T-helper 17 cell (primary cell): Measurements from ENCODE around the gene POLA2. TPM values are rescaled to one million over a fixed set of nuclear protein-coding genes. Genes with fewer than 3 reads are reported as not detected.
A peak's percentile ranks its signal among the peaks of the same experiment; 100 is the strongest.

Source experiments
- ATAC-seq: fragments of 150-1000 bp; cut with Tn5 transposase; 2 replicates; pipeline ENCODE4 v1.10.0; 2021; ENCODE audit warnings: mild to moderate bottlenecking, moderate library complexity
- DNase-seq, 3 donors: peaks; one replicate each; pipeline versions ENCODE4 v3.0.0 to v3.0.0-alpha.2; 2020 to 2021
- H3K9me3 ChIP-seq: one replicate; pipeline ENCODE4 v1.7.0; 2013; ENCODE audit warnings: low read length, mild to moderate bottlenecking; ENCODE audit not compliant: control insufficient read depth, poor library complexity, severe bottlenecking
- H3K27ac Mint-ChIP-seq: one replicate; pipeline ENCODE4 v1.8.0; 2022; ENCODE audit warnings: mild to moderate bottlenecking, moderate library complexity, mixed read lengths
- H3K27me3 Mint-ChIP-seq: one replicate; pipeline ENCODE4 v1.8.0; 2022; ENCODE audit warnings: mixed read lengths
- H3K36me3 Mint-ChIP-seq: one replicate; pipeline ENCODE4 v1.8.0; 2022; ENCODE audit warnings: low read depth, mixed read lengths
- H3K4me1 Mint-ChIP-seq: one replicate; pipeline ENCODE4 v1.8.0; 2022; ENCODE audit warnings: mild to moderate bottlenecking, mixed read lengths
- H3K4me3 Mint-ChIP-seq: one replicate; pipeline ENCODE4 v1.8.0; 2022; ENCODE audit warnings: mild to moderate bottlenecking, moderate library complexity, mixed read lengths
- total RNA-seq, 4 donors: library from RNA in 2 of 4; stranded (reverse) in 2 of 4; gene quantifications; one replicate each; pipeline ENCODE4 v1.2.3 and lab custom pipeline; 2022 to 2026

Gene POLA2
- total RNA-seq, 2 donors from 2014 or later = 13.0 to 15.4 TPM

DNA sequence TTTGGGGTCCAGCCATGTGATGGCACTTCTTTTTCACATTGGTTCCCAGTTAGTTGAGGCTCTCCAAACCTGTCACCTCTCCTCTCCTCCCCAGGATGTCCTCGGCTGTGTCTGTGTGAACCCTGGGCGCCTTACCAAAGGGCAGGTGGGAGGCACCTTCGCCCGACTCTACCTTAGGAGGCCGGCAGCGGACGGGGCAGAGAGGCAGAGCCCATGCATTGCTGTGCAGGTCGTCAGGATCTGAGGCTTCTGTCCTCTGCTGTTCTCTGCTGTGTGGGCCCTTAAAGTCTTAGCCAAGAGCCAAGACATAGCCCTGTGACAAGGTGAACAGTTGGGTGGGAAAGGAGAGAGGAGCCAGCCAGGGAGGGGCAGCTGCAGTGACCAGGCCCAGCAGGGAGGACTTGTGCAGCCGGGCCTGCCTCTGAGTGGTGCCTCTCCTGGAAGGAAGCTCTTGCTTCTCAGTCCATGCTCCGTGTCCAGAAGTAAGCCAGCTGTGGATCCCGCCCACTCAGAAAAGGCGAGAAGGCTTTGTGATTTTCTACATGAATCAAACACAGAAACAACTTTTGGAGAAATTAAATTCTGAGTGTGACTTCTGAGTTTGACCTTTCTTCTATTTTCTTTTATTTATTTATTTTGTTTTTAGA is 35.4 kb downstream of the POLA2 start:
- H3K27ac Mint-ChIP-seq = no peak overlapping the region
- DNase-seq (no peak), ATAC-seq (no peak)
- no peaks in the 10 kb centered on the region for H3K4me1 Mint-ChIP-seq
- peaks cover 3% of the 10 kb centered on the region for H3K36me3 Mint-ChIP-seq
- H3K9me3 ChIP-seq = no peaks in the 10 kb centered on the region
- no peaks in the 10 kb centered on the region for H3K27me3 Mint-ChIP-seq
- H3K4me3 Mint-ChIP-seq = no peak overlapping the region

GRCh38 chr11:65298131-65298535 is 36.4 kb downstream of the POLA2 start:
- Mint-ChIP-seq H3K4me3 (no peak overlapping the region), H3K27me3 (no peaks in the 10 kb centered on the region), H3K36me3 (peaks cover 3% of the 10 kb centered on the region), H3K4me1 (no peaks in the 10 kb centered on the region), H3K27ac (no peak overlapping the region)
- ATAC-seq = no peak
- DNase-seq = no peak
- no peaks in the 10 kb centered on the region for H3K9me3 ChIP-seq

DNA sequence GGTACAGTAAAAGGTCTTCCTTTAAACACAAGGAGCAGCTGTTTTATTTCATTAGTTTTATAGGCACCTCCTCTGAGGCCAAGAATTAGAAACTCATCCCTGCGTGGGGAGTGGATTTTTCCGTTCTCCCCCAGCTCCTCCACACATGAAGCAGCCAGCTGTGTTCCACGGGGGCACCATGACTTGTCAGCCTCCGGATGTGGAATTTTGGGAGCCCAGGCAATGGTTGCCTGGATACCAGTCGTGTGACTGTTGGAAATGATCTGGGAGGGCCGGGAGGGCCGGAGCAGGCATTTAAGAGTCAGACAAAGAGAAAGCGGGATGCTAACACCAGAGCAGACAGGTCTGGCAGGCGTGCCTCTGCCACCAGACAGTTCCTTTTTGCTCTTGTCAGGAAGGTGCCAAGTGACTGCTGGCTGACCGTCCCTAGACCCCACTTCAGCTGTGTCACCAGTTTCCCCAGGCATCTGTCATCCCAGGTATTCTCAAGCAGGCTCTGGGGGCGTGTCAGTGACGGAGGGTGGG is 37.0 kb downstream of the POLA2 start:
- Mint-ChIP-seq H3K4me3 (no peak overlapping the region), H3K4me1 (no peaks in the 10 kb centered on the region), H3K27me3 (no peaks in the 10 kb centered on the region), H3K27ac (no peak overlapping the region), H3K36me3 (peaks cover 3% of the 10 kb centered on the region)
- no peak for DNase-seq
- no peaks in the 10 kb centered on the region for H3K9me3 ChIP-seq
- ATAC-seq = no peak

DNA sequence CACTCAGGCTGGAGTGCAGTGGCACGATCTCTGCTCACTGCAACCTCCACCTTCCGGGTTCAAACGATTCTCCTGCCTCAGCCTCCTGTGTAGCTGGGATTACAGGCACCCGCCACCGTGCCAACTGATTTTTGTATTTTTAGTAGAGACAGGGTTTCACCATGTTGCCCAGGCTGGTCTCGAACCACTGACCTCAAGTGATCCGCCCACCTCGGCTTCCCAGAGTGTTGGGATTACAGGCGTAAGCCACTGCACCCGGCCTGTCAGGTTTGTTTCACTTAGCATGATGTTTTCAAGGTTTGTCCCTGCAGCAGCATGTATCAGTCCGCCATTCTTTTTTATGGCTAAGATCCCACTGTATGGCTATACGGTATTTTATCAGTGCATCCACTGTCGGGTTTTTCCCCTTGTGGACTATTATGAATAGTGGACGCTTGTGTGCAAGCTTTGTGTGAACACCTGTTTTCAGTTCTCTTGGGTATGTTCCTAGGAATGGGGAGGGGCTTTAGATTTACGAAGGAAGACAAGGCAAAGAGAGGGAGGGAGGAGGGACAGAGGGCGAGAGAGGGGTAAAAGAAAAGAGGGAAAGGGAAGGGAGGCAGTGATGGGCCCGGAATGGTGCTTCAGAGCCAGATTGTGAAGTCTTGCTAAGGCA is 39.0 kb downstream of the POLA2 start:
- Mint-ChIP-seq H3K4me3 (no peak overlapping the region), H3K36me3 (no peaks in the 10 kb centered on the region), H3K27me3 (no peaks in the 10 kb centered on the region), H3K4me1 (no peaks in the 10 kb centered on the region), H3K27ac (no peak overlapping the region)
- no peaks in the 10 kb centered on the region for H3K9me3 ChIP-seq
- DNase-seq (no peak), ATAC-seq (no peak)

DNA sequence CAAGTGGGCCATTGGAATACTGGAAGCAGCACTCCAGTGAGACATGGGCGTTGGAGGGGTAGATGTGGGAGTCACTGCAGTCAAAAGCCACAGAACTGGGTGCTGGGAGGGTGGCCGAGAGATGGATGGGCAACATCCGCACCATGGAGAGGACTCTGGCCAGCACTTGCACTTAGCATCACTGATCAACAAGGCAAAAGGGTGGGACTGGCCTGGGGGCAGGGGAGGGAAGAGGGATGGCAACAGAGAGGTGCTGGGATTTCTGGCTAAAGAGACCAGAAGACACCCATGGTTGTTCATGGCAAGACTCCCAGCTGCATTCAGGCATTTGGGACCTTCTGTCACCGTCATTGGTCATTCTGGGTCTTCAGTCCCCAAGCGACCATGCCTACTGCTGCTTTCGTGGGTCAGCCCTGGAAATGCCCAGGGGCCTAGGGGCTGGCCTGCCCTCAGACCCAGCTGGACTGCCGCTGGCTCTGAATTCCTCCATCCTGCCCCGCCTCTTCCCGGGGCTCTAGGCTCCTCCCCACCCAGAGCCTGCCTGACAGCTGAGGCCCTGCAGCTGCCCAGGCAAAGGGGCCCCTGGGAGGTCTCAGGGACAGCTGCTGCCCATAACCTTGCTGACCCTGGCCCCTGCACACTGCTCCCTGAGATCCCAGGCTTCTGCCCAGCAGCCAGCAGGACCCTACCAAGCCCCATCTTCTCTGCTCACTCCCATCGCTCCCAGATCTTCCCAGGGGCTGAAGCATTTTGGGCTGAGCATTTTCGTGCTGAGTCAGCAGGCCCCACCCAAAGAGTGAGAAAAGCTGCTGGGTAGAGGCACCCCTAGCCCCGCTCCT is 39.9 kb downstream of the POLA2 start:
- no peak for ATAC-seq
- H3K9me3 ChIP-seq = no peaks in the 10 kb centered on the region
- no peaks in the 10 kb centered on the region for H3K36me3 Mint-ChIP-seq

GRCh38 chr11:65303555-65303954 is 41.8 kb downstream of the POLA2 start:
- H3K9me3 ChIP-seq = no peaks in the 10 kb centered on the region
- H3K27ac Mint-ChIP-seq = peak overlapping the region; percentile 37
- ATAC-seq = no peak
- H3K27me3 Mint-ChIP-seq = no peaks in the 10 kb centered on the region
- H3K36me3 Mint-ChIP-seq = no peaks in the 10 kb centered on the region
- H3K4me3 Mint-ChIP-seq = no peak overlapping the region
- peaks cover 4% of the 10 kb centered on the region for H3K4me1 Mint-ChIP-seq
- no peak for DNase-seq

More for the DNA sequence above, 39.9 kb downstream of the POLA2 start:
- Mint-ChIP-seq H3K27ac (no peak overlapping the region), H3K27me3 (no peaks in the 10 kb centered on the region), H3K4me1 (no peaks in the 10 kb centered on the region), H3K4me3 (no peak overlapping the region)
- DNase-seq = no peak

DNA sequence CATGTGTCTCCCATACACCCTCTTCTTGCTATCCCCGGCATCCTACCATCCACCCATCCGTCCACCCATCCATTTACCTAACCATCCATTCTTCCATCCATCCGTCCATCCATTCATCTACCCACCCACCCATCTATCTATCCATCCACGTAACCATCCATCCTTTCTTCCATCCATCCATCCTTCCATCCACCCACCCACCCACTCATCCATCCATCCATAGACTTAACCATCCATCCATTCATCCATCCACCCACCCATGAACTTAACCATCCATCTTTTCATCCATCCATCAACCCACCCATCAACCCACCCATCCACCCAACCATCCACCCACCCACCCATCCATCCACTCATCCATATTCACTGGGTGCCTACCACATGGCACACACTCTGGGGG is 42.3 kb downstream of the POLA2 start:
- Mint-ChIP-seq H3K27me3 (no peaks in the 10 kb centered on the region), H3K27ac (peak overlapping the region; percentile 37), H3K4me1 (peaks cover 4% of the 10 kb centered on the region), H3K36me3 (no peaks in the 10 kb centered on the region), H3K4me3 (no peak overlapping the region)
- no peak for ATAC-seq
- DNase-seq = no peak
- H3K9me3 ChIP-seq = no peaks in the 10 kb centered on the region

DNA sequence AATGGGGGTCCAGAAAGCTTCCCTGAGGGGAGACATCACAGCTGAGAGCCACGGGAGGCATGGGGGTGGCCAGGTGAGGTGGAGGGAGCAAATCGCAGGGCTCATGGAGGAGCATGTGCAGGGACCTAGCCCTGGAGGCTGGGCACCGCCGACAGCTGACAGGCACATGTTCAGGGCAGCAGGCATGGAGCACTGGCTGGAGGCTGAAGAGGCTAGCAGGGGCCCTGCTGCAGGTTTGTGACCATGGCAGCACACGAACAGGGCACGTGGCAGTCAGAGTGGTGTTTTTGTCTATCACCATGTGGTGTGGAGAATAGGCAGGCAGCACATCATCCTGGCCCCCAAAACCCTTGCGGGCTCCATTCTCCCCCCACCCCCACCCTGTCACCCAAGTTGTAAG is 42.9 kb downstream of the POLA2 start:
- H3K36me3 Mint-ChIP-seq = no peaks in the 10 kb centered on the region

GRCh38 chr11:65305501-65306268 is 43.9 kb downstream of the POLA2 start:
- peaks cover 4% of the 10 kb centered on the region for H3K4me1 Mint-ChIP-seq
- H3K36me3 Mint-ChIP-seq = no peaks in the 10 kb centered on the region
- ATAC-seq (no peak), DNase-seq (no peak)
- no peaks in the 10 kb centered on the region for H3K27me3 Mint-ChIP-seq
- H3K27ac Mint-ChIP-seq = no peak overlapping the region
- no peaks in the 10 kb centered on the region for H3K9me3 ChIP-seq
- no peak overlapping the region for H3K4me3 Mint-ChIP-seq

More for the DNA sequence above, 42.9 kb downstream of the POLA2 start:
- ATAC-seq (no peak), DNase-seq (no peak)
- Mint-ChIP-seq H3K4me3 (no peak overlapping the region), H3K27me3 (no peaks in the 10 kb centered on the region), H3K27ac (no peak overlapping the region), H3K4me1 (peaks cover 4% of the 10 kb centered on the region)
- no peaks in the 10 kb centered on the region for H3K9me3 ChIP-seq

GRCh38 chr11:65307298-65308229 is 45.8 kb downstream of the POLA2 start:
- no peaks in the 10 kb centered on the region for H3K27me3 Mint-ChIP-seq
- H3K27ac Mint-ChIP-seq = no peak overlapping the region
- no peak overlapping the region for H3K4me3 Mint-ChIP-seq
- peaks cover 4% of the 10 kb centered on the region for H3K4me1 Mint-ChIP-seq
- no peaks in the 10 kb centered on the region for H3K36me3 Mint-ChIP-seq
- ATAC-seq = no peak
- no peak for DNase-seq
- H3K9me3 ChIP-seq = no peaks in the 10 kb centered on the region

- DNase-seq = no peak
- no peaks in the 10 kb centered on the region for H3K27me3 Mint-ChIP-seq
- H3K36me3 Mint-ChIP-seq = no peaks in the 10 kb centered on the region
- H3K27ac Mint-ChIP-seq = no peak overlapping the region
- H3K4me3 Mint-ChIP-seq = no peak overlapping the region
- peaks cover 4% of the 10 kb centered on the region for H3K4me1 Mint-ChIP-seq
- no peaks in the 10 kb centered on the region for H3K9me3 ChIP-seq
- ATAC-seq = peak; percentile 30
Observed at GRCh38 chr11:65308281-65308891, 46.6 kb downstream of the POLA2 start.

GRCh38 chr11:65309006-65309405 is 47.2 kb downstream of the POLA2 start:
- no peak for ATAC-seq
- no peak overlapping the region for H3K27ac Mint-ChIP-seq
- no peaks in the 10 kb centered on the region for H3K36me3 Mint-ChIP-seq
- H3K27me3 Mint-ChIP-seq = no peaks in the 10 kb centered on the region
- peaks cover 8% of the 10 kb centered on the region for H3K4me1 Mint-ChIP-seq
- no peak overlapping the region for H3K4me3 Mint-ChIP-seq
- no peak for DNase-seq
- H3K9me3 ChIP-seq = no peaks in the 10 kb centered on the region
